ENCODE results near the gene SLC9A1. TPM values are rescaled to one million over a fixed set of nuclear protein-coding genes. Genes with fewer than 3 reads are reported as not detected.

Gene SLC9A1
- total RNA-seq, 1 experiment from 2014 or later = 25.2 TPM

DNA sequence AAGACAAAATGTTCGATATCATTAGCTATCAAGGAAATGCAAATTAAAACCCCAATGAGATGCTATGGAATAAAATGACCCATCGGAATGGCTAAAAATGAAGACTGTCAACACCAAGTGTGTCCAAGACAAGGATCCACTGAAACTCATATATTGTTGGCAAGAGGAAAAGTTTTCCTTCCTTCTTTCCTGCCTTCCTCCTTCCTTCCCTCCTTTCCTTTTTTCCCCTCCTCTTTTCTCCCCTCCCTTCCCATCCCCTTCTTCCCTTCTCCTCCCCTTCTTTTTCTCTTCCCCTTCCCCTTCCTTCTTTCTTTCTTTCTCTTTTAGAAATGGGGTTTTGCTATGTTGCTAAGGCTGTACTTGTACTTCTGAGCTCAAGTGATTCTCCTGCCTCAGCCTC is 78.1 kb downstream of the SLC9A1 start:
- Histone ChIP-seq H3K9me3 (ENCODE audit: low read length) (no peaks in the 10 kb centered on the region), H3K27me3 (ENCODE audit: low read length) (no peaks in the 10 kb centered on the region), H4K20me1 (ENCODE audit: low read length) (no peaks in the 10 kb centered on the region), H3K27ac (ENCODE audit: low read length) (no peak overlapping the region), H3K4me1 (ENCODE audit: insufficient read depth, low read length) (peaks cover 8% of the 10 kb centered on the region), H3F3A (ENCODE audit: low read length, unreplicated experiment) (no peaks in the 10 kb centered on the region), H3K4me2 (ENCODE audit: low read length) (no peak overlapping the region), H3K9ac (ENCODE audit: low read length) (no peak overlapping the region), H3K9me2 (replicated peaks; ENCODE audit: low read length) (no peaks in the 10 kb centered on the region), H3K4me3 (ENCODE audit: low read length) (no peak overlapping the region), H2AFZ (ENCODE audit: low read length) (no peak overlapping the region), H3K79me2 (ENCODE audit: low read length) (no peaks in the 10 kb centered on the region), H3K36me3 (ENCODE audit: low read depth, low read length) (no peaks in the 10 kb centered on the region)
- ChIA-PET POLR2A (ENCODE audit: unreplicated experiment) (no interaction called here), CTCF (interaction anchor here (0.6 kb wide), 1 partner anchor 143 kb away, joined by 6 read pairs; no protein-coding TSS in a partner anchor)
- intact Hi-C loops (cut with micrococcal nuclease) = no loop called here
- DNase-seq = no peak
- no peak for ATAC-seq
- BruUV-seq (replicated peaks) = no TSS peak
- no peak for TF ChIP-seq EZH2 (IDR thresholded peaks at IDR 0.05; ENCODE audit: low read length, unreplicated experiment)
- no peak for TF ChIP-seq EZH2phosphoT487 (IDR thresholded peaks at IDR 0.05; ENCODE audit: borderline replicate concordance, low read length)
- no peak for TF ChIP-seq CTCF (conservative IDR thresholded peaks at IDR 0.05; ENCODE audit: low read depth, low read length)

GRCh38 chr1:27074175-27074780 is 80.6 kb downstream of the SLC9A1 start:
- Histone ChIP-seq H4K20me1 (ENCODE audit: low read length) (no peaks in the 10 kb centered on the region), H3K9me2 (replicated peaks; ENCODE audit: low read length) (no peaks in the 10 kb centered on the region), H2AFZ (ENCODE audit: low read length) (no peak overlapping the region), H3K27me3 (ENCODE audit: low read length) (no peaks in the 10 kb centered on the region), H3F3A (ENCODE audit: low read length, unreplicated experiment) (no peaks in the 10 kb centered on the region), H3K27ac (ENCODE audit: low read length) (no peak overlapping the region), H3K36me3 (ENCODE audit: low read depth, low read length) (no peaks in the 10 kb centered on the region), H3K4me2 (ENCODE audit: low read length) (no peak overlapping the region), H3K79me2 (ENCODE audit: low read length) (no peaks in the 10 kb centered on the region), H3K4me3 (ENCODE audit: low read length) (no peak overlapping the region), H3K9me3 (ENCODE audit: low read length) (no peaks in the 10 kb centered on the region), H3K9ac (ENCODE audit: low read length) (no peak overlapping the region), H3K4me1 (ENCODE audit: insufficient read depth, low read length) (peaks cover 8% of the 10 kb centered on the region)
- intact Hi-C loops (cut with micrococcal nuclease) = no loop called here
- CTCF ChIA-PET = interaction anchor here (0.6 to 0.7 kb wide), 2 partner anchors 28 to 38 kb away, joined by 3 to 4 read pairs; no protein-coding TSS in a partner anchor
- BruUV-seq (replicated peaks) = no TSS peak
- ATAC-seq = peak; percentile 83
- POLR2A ChIA-PET (ENCODE audit: unreplicated experiment) = no interaction called here
- peak; percentile 53 for DNase-seq
- TF ChIP-seq EZH2 (IDR thresholded peaks at IDR 0.05; ENCODE audit: low read length, unreplicated experiment) (no peak), EZH2phosphoT487 (IDR thresholded peaks at IDR 0.05; ENCODE audit: borderline replicate concordance, low read length) (no peak), CTCF (conservative IDR thresholded peaks at IDR 0.05; ENCODE audit: low read depth, low read length) (no peak)

GRCh38 chr1:27071049-27071416 is 83.9 kb downstream of the SLC9A1 start:
- TF ChIP-seq CTCF (conservative IDR thresholded peaks at IDR 0.05; ENCODE audit: low read depth, low read length) (no peak), EZH2 (IDR thresholded peaks at IDR 0.05; ENCODE audit: low read length, unreplicated experiment) (no peak), EZH2phosphoT487 (IDR thresholded peaks at IDR 0.05; ENCODE audit: borderline replicate concordance, low read length) (no peak)
- ATAC-seq (no peak), DNase-seq (no peak)
- no peaks in the 10 kb centered on the region for H3K9me3 ChIP-seq (ENCODE audit: low read length)
- no TSS peak for BruUV-seq (replicated peaks)
- no peak overlapping the region for H2AFZ ChIP-seq (ENCODE audit: low read length)
- no peak overlapping the region for H3K27ac ChIP-seq (ENCODE audit: low read length)
- no peaks in the 10 kb centered on the region for H3F3A ChIP-seq (ENCODE audit: low read length, unreplicated experiment)
- H3K4me3 ChIP-seq (ENCODE audit: low read length) = no peak overlapping the region
- H3K4me1 ChIP-seq (ENCODE audit: insufficient read depth, low read length) = peaks cover 8% of the 10 kb centered on the region
- intact Hi-C loops (cut with micrococcal nuclease) = no loop called here
- no peaks in the 10 kb centered on the region for H3K27me3 ChIP-seq (ENCODE audit: low read length)
- H3K9me2 ChIP-seq (replicated peaks; ENCODE audit: low read length) = no peaks in the 10 kb centered on the region
- POLR2A ChIA-PET (ENCODE audit: unreplicated experiment) = interaction anchor here (0.6 kb wide), 1 partner anchor 41 kb away, joined by 3 read pairs; no protein-coding TSS in a partner anchor
- H3K4me2 ChIP-seq (ENCODE audit: low read length) = no peak overlapping the region
- no peaks in the 10 kb centered on the region for H3K79me2 ChIP-seq (ENCODE audit: low read length)
- no peaks in the 10 kb centered on the region for H3K36me3 ChIP-seq (ENCODE audit: low read depth, low read length)
- CTCF ChIA-PET = interaction anchor here (1.0 kb wide), 1 partner anchor 25 kb away, joined by 4 read pairs; no protein-coding TSS in a partner anchor
- H3K9ac ChIP-seq (ENCODE audit: low read length) = no peak overlapping the region
- H4K20me1 ChIP-seq (ENCODE audit: low read length) = no peaks in the 10 kb centered on the region

All from PC-3 (cell line).